GM21723 (cell line): ENCODE data around the gene ATF3.
A peak's percentile ranks its signal among the peaks of the same experiment; 100 is the strongest.

Source experiments
- ATAC-seq: cut with Tn5 transposase; IDR thresholded peaks from one replicate; pipeline ENCODE4 v1.9.1; 2021; ENCODE audit warnings: mild to moderate bottlenecking, moderate library complexity; ENCODE audit not compliant: unreplicated experiment

Gene ATF3, protein sequence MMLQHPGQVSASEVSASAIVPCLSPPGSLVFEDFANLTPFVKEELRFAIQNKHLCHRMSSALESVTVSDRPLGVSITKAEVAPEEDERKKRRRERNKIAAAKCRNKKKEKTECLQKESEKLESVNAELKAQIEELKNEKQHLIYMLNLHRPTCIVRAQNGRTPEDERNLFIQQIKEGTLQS

DNA sequence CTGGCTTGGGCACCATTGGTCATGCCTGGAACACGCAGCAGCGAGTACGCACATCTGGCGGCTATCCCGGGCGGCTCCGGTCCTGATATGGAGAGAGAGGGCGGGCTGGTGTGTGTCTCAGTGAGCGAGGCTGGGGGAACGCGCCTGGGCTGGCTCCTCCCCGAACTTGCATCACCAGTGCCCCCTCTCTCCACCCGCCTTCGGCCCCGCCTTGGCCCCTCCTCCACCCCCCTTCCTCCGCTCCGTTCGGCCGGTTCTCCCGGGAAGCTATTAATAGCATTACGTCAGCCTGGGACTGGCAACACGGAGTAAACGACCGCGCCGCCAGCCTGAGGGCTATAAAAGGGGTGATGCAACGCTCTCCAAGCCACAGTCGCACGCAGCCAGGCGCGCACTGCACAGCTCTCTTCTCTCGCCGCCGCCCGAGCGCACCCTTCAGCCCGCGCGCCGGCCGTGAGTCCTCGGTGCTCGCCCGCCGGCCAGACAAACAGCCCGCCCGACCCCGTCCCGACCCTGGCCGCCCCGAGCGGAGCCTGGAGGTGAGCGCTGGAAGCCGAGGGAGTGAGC, at the start of gene ATF3:
Gene ATF3, plus strand, starts transcription at position 370 of the 567 bp plus-strand sequence. CDS start 6,261 bp downstream, outside the sequence.
- peak; percentile 69 for ATAC-seq

DNA sequence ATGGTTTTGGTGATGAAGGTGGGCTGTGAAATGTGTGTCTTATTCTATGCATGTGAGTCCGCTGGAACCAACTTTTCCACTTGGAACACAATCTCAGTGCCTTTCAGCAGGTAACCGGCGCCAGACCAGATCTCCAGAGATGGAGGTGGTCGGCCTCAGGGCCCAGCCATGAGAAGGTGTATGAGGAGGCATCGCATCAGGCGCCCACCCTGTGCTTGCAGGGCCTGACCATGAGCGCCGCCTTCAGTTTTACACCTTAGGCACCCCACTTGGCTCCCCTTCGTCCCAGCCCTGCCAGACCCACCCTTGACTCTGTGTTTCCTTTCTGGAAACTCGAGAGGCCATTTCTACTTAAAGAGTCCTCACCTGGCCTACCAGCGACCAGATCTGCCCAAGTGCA, 48.6 kb upstream of the ATF3 start:
- ATAC-seq: no peak

DNA sequence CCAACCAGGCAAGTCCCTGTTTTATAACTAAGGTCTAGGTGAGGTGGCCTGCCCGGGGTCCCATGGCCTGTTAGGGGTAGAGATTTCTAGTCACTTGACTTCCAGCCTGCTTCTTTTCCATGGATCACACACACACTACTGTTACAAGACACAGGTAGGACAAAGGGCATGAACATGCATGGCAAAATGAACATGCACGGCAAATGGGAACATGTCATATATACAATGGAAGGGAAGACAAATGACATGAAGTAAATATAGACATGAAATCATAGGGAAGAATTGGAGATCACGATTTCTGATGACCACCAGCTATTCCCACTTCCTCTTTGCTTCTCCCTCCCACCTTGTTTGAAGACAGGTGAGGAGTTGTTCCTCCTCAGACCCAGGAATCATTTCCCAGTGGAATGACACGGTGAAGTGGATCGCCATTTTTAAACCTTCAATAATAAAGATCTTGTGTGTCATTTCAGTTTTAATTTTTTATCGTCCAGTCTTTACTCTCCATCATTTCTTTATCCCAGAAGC, 47.6 kb upstream of the ATF3 start:
- no peak for ATAC-seq

DNA sequence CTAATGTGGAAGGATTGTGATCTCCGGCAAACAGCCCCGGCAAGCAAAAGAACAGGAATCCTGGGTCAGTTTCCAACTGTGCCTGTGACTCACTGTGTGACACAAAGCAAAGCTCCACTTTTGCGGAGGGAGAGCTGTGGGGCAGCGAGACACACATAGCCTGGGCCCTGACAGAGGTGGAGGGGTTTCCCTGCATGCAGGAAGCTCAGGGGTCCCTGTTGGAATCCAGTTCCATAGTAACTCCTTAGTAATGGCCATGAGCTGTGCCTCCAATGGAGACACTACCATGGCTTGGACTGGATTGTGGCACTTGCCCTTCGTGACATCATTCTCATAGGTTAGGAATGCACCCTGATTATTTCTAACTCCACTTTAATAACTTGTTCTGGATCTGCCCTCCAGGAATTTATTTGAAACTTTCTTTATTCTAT, 47.0 kb upstream of the ATF3 start:
- no peak for ATAC-seq

DNA sequence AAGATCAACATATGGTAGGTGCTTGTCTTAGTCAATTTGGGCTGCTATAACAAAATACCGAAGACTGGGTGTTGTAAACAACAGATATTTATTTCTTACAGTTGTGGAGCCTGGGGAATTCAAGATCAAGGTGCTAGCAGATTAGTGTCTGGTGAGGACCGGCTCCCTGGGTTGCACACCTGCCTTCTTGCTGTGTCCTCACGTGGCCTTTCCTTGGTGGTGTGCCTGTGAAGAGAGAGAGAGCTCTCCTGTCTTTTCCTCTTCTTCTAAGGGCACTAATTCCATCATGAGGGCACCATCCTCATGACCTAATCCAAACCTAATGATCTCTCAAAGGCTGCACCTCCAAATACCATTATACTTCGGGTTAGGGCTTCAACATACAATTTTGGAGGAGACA, 45.8 kb upstream of the ATF3 start:
- no peak for ATAC-seq

DNA sequence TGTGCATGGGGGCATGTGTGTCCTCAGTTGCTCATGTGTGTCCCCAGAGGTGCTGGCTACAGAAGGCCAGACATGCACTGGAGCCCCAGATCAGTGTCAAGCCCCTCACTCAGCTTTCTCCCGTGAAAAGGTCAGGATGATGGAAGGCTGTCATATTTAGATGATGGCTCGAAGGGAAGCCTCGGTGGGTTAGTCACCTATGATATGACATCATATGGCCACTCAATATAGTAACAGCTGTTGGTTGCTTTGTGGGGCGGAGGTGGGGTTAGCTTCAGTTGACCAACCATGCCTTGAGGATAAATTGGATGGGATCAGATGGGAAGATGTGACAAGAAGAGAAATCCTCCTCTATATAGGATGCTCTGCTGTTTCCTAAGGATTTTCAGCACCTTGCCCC, 43.5 kb upstream of the ATF3 start:
- ATAC-seq: no peak

DNA sequence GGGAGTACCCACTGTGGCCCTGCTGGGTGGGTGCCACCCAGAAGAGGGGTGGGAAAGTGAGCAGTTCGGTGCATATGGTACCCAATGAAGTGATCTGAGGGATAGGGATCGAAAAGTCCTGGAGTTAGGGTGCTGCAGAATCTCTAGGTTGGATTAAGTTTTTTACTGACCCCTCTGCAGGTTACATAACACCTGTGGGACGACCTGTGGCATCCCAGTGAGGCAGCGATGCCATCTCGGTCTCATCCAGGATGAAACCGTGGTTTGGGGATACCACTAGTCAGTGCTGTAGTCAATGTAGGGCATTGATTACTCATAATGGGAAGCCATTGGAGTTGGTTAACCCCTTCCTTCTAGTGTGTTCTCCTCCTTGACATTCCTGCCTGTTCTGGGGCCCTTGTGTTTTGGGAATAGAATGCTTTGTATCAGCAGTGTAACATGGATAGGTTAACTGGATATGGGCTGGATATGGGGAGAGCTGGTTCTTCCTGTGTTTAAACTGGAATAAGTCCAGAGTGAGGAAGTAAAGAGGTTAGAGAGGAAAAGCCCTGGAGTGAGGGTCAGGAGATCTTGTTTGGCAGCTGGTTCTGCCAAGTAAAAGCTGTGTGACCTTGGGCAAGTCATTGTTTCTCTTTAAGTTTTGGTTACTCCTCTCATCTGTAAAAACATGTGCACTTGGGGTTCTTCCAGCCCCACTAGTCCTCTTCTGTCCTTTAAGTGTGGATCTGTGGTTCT, 42.8 kb upstream of the ATF3 start:
- no peak for ATAC-seq

DNA sequence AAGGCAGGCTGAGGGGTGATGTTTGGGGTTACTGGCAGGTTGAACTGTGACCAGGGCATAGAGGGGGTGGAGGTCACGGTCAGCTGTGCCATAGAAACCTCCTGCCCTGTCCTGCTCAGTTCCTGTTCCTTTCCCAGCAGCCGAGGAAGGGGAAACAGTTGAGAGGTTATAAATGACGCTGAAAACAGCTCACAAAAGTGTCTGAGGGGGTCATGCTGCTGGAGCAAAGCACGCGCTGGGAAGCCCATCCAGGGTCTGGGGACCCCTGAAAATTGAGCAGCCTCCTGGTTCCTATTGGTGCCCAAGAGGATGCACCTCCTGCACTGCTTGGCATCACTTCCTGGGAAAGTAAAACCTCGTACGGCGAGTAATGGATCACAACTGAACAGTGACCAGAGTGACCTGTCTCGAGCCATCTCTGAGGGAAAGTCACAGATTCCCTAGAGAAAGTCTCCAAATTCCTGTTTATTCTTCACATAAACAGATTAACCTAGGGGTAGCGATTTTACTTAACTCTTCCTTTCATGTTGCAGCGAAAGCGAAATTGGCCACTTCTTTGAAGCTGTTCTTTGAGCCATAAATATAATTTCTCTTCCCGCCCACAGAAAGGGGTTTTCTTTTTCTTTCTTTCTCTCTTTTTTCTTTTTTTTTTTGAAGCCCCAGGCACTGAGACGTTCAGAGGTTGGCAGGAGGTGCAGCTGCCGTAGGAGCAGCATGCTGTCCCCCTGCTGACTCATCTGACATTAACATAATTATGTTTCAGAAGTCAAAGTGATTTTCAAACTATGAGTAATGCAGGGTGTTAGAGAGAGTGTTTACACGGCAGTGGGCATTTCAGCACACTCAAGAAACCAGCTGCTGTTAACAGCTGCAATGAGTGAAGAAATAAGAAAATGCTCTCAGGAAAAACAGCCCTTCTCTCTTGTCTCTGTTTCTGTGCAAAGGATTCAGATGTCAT, 41.8 kb upstream of the ATF3 start:
- ATAC-seq: peak; percentile 99

DNA sequence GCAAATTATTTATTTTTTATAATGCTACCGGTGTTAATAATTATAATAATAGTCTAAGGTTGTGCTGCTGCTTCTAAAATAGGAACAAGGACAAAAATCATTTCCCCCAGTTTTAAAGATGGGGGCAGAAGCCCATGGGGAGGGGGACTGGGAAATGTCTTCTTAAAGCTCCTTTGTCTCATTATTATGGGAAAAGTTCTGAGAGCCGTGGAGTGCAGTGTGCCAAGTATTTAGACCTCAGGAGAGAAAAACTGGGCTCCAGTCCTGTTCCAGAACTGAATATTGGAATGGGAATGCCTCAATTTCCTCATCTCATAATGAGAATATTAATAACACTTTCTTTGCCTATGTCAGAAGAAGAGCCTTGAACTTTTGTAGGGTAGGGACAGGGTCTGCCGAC, 40.9 kb upstream of the ATF3 start:
- no peak for ATAC-seq

DNA sequence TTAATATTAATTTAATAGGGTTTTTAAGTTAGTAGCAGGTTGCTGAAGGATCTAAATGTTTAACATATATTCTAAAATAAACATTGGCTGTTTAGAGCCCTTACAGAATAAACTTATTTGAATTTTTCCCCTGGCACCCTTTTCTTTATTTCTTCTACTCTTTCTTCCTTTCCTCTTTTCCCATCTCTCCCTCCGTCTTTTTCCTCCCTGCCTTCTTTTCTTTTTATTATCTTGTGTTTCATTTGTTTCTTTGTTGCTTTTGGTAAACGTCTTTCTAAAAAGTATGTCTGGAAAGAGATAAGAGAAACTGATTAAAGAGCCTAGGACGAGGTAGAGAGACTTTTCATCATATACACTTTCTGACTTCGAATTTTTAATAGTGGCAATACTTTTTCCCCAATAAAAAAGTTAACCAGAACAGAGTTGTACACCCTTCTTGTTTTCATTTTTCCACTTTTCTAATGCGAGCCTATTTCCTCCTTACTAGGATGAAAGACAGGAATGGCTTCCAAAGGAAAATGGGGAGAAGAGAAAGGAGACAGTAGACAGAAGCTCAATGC, 39.5 kb upstream of the ATF3 start:
- ATAC-seq: no peak

DNA sequence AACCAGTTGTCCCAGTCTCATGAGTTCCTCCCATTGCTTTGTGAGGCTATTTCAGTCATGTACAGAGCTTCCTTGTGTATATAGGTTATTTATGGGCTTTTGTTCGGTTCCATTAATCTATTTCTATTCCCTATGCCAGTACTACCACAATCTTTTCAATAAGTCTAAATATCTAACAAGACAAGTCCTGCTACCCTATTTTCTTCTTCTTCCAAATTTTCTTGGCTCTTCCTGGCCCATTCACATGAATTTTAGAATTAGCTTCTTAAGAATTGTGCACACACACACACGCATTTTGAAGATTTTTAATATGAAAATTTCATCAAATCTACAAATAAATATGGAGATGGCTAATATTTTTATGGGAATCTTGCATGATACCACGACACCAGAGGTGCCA, 33.8 kb upstream of the ATF3 start:
- ATAC-seq: no peak

DNA sequence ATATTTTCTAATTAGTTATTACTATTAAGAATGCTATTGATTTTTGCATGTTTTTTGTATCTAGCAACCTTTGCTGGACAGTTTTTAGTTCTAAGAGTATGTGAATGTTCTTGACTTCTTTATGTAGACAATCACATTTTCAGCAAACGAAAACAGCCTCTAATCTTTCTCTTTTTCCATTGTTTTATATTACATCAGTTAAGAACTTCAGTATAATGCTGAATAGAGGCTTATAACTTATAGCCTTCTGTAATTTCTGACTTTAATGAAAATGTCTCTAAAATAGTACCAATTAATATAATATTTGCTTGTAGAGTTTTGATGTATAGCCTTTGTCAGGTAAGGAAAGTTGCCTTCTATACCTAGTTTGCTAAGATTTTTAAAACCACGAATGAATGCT, 33.2 kb upstream of the ATF3 start:
- ATAC-seq: no peak

DNA sequence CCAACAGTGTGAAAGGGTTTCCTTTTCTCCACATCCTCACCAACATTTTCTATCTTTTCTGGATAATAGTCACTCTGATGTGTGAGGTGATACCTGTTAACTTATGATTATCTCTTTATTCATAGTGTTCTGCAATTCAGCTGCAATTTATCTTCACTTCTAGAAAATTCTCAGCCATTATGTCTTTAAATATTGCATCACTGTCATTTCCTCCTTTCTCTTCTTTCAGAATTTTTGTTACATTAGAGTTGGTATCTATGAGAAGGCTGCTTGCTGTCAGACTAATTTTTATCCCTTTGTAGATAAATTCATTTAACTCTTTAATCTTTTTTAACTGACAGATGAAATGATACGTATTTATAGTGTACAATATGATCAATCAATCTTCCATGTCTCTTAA, 30.5 kb upstream of the ATF3 start:
- ATAC-seq: no peak

DNA sequence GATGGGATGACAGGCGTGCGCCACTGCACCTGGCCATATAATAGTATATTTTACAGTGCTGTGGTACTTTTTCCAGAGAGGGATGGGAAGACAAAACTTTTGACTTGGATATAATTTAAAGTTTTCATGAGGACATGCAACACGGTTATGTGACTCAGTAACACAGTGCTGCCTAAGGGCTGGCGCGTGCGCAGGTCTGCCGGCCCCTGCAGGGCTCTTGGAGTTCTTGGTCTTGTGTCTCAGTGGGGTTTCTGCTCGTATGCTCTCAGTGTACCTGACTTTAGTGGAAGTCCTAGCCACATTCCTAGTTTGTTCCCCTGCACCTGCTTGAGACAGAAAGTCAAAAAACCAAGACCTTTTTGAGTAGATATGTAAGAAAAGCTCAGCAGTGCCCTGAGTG, 27.5 kb upstream of the ATF3 start:
- no peak for ATAC-seq

DNA sequence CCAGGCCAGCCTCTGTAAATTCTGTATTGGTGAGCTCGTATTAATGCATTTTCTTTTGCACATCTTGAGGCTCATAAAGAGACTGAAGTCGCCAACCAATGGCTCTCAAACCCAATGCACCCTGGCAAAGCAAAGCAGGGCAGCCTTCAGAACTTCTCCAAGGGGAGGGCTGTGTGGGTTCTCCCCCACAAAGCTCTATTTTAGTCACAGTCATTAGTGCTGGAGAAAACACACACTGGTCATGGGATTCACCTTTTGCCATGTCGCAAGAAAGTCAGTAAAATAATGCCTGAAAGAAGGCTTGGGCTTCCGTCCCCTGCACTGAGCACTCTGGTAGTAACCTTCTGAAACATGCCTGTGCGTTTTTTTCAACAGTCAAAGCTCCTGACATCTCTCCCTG, 26.3 kb upstream of the ATF3 start:
- no peak for ATAC-seq

DNA sequence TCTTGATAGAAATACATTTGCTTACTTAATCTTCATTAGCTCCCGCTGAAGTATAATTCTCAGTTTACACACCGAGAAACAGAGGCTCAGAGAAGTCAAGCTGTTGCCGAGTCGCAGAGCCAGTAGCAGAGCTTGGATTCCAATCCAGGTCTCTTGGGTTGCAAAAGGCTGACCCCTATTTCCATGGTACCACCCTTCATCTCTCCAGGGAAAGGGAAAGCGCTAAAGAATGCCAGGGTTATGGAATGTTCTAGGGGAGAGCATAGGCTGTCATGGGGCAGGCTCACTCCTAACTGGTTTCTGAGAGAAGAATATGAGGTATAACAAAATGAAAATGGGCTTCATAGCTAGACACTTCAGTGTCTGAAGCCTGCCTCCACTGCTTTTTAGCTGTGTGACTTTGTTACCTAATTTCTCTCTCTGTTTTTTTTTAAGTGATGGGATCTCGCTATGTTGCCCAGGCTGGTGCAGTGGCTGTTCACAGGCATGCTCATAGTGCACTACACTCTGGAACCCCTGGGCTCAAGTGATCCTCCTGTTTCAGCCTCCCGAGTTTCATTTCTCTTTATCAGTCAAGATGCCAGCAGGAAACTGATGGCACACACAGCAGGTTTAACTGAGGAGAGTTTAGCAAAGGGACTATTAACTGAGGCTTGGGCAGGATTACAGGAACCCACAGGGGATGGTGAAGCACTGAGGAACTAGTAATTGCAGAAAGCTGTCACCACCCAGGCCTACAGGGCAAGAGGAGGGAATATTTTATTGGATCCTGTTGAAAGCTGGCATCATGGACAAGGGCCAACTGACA, 25.5 kb upstream of the ATF3 start:
- no peak for ATAC-seq

DNA sequence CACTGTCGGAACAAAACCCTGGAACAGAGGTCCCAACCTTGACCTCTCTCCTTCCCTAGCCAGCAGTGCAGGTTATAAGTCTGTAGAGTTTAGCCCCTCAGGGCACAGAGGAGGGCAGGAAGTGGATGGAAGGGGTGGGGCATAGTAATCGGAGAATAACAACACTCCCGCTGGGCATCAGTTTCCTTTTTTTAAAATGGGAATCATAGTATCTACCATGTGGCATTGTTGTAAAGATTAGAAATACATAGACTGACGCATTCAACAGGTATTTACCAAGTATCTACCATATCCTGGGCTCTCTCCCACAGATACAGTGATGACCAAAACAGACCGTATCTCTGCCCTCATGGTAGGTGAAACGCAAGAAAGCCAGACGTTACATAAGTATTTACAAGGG, 24.9 kb upstream of the ATF3 start:
- no peak for ATAC-seq

DNA sequence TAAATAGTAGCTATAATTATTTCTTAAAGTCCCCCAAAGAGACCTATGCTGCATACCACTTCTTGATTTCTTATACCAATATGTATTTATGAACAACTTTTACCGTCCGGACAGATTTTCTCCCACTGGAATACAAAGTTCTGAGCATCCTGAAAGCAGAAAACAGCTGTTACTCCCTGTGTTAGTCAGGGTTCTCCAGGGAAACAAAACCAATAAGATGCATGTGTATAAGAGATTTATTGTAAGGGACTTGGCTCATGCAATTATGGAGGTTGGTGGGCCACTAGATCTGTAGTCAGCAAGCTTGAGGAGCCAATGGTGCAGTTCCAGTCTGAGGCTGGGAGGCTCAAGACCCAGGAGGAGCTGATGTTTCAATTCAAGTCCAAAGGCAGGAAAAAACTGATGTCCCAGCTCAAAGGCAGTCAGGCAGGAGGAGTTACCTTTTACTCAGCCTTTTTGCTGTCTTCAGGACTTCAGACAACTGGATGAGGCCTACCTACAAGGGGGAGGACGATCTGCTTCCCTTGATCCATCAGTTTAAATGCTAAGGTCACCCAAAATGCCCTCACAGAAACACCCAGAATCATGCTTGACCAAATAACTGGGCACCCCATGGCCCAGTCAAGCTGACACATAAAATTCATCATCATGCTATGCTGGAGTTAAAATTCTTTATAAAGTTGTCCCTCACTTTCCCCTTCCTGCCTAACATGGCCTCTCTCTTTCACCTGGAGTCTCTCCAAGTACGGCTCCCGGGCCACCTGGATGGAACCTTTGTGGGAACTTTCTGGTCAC, 24.3 kb upstream of the ATF3 start:
- ATAC-seq: no peak

DNA sequence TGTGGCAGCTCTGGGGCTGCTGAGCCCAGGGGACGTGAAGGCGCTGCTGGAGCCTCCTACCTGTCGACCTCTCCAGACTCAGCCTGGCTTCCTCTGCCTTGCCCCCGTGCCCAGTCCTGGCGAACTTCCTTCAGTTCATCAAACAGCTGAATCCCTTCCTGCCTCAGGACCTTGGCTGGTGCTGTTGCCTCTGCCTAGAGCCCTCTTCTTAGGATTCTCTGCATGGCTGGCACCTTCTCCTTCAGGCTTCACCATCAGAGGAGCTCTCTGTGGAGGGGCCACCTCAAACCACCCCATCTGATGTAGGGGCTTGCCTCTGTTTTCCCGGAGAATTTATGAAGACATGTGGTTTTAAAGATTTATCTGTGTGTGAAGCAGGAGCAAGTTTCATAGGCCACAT, 23.4 kb upstream of the ATF3 start:
- no peak for ATAC-seq
